Lower leg skin (tissue), 3 donors: ENCODE measurements around the gene DDX28.

Experiments used
- POLR2A ChIP-seq, 2 donors: fragments of 450-650 bp; IDR thresholded peaks; one replicate each; pipeline ENCODE4 v1.6.1; 2016 to 2017; ENCODE audit warnings: antibody characterized with exemption in 2 of 2, mild to moderate bottlenecking in 1 of 2, moderate library complexity in 1 of 2
- TF ChIP-seq, protein P1 (sequence below), 3 donors: fragments of 450-650 bp; IDR thresholded peaks; one replicate each; pipeline ENCODE4 v1.5.1; 2016; ENCODE audit warnings: antibody characterized with exemption in 3 of 3, mild to moderate bottlenecking in 3 of 3, moderate library complexity in 2 of 3

GRCh38 chr16:67992661-67993206, 30.3 kb downstream of the DDX28 start:
- TF ChIP-seq, protein P1, sequence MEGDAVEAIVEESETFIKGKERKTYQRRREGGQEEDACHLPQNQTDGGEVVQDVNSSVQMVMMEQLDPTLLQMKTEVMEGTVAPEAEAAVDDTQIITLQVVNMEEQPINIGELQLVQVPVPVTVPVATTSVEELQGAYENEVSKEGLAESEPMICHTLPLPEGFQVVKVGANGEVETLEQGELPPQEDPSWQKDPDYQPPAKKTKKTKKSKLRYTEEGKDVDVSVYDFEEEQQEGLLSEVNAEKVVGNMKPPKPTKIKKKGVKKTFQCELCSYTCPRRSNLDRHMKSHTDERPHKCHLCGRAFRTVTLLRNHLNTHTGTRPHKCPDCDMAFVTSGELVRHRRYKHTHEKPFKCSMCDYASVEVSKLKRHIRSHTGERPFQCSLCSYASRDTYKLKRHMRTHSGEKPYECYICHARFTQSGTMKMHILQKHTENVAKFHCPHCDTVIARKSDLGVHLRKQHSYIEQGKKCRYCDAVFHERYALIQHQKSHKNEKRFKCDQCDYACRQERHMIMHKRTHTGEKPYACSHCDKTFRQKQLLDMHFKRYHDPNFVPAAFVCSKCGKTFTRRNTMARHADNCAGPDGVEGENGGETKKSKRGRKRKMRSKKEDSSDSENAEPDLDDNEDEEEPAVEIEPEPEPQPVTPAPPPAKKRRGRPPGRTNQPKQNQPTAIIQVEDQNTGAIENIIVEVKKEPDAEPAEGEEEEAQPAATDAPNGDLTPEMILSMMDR (IDR thresholded peaks at IDR 0.05), result no peak
- no peak for TF ChIP-seq POLR2A (IDR thresholded peaks at IDR 0.05)
